Retinal pigment epithelial cell (primary cell): ENCODE data around the gene MTCL1.

Experiments
- DNase-seq: peaks from one replicate; pipeline ENCODE4 v3.0.0-alpha.2; 2010; ENCODE audit warnings: low read depth
- H3K4me3 ChIP-seq: 2 replicates; pipeline ENCODE4 v1.5.1; 2011; ENCODE audit warnings: mild to moderate bottlenecking, low read length, control low read depth, moderate library complexity
- CTCF ChIP-seq: conservative IDR thresholded peaks from 2 replicates; pipeline ENCODE4 v1.5.1; 2011; ENCODE audit warnings: low read depth, low read length, control low read depth, inconsistent platforms

MTCL1 gene

DNA sequence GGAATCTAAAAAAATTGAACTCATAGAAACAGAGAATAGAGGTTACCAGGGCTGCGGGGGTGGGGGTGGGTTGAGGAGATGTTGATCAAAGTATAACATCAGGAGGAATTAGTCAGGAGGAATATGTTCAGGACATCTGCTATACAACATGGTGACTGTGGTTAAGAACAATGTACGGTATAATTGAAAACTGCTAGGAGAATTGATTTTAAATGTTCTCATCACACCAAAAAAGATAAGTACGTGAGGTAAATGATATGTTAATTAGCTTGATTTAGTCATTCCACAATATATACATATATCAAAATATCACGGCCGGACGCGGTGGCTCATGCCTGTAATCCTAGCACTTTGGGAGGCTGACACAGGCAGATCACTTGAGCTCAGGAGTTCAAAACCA lies 140.2 kb downstream of the MTCL1 start:
- TF ChIP-seq CTCF, result no peak
- no peak overlapping the region for H3K4me3 ChIP-seq
- DNase-seq, result no peak

GRCh38 chr18:8847066-8847755 lies 141.9 kb downstream of the MTCL1 start:
- H3K4me3 ChIP-seq, result no peak overlapping the region
- no peak for DNase-seq
- TF ChIP-seq CTCF, result no peak

DNA sequence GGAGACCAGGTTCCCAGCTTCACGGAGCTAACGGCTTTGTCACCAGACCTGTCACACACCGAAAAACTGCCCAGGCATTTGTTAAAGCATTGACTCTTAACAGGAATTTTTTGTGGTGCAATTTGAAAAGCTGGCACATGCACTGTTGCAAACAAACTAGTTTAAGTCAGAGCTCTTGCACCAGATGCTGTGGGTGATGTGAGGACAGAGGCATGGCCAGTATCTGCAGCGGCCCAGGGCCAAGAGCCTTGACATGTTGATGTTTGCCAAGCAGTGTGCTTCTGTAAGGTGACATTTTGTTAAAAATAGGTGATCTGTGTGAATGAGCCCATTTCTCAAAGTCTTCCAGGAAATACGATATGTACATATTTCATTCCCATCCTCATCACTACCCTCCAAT lies 142.5 kb downstream of the MTCL1 start:
- DNase-seq, result no peak
- H3K4me3 ChIP-seq, result no peak overlapping the region
- TF ChIP-seq CTCF, result no peak

DNA sequence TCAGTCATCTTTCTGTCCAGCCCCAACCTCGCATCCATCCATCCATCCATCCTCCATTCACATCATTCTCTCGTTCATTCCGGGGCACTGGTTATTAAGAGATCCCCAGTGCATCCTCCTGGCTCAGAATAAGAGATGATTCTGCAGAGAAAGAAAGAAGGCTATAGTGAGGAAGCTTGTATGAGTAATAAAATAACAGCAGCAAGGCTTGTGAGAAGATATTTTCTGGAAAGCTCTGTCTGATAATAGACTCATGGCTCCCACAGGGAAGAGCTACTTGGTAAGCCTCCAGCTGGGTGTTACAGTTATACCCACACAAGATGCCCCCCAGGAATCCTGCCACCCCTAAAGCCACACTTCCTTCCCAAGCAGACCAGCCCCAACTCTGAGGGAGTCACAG lies 143.2 kb downstream of the MTCL1 start:
- no peak for DNase-seq
- no peak overlapping the region for H3K4me3 ChIP-seq
- no peak for TF ChIP-seq CTCF

DNA sequence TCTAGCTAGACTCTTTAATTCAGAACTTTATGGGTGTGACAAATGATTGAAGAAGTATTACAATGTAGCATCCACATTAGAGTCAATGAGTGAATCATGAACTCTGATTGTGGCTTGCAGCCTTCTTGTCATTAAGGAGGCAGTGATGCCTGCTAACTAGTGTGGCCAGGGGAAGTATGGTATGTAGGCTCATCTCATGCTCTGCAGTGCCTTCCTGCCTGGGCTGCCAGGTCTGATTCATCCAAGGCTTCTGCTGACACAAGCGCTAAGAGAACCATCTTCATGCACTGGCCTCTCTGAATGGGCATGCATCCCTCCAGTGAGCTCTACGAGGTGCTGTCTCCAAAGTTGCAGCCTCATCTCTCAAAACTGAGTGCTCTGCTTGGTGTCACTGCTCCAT lies 144.3 kb downstream of the MTCL1 start:
- no peak for DNase-seq
- no peak for TF ChIP-seq CTCF
- H3K4me3 ChIP-seq, result no peak overlapping the region

DNA sequence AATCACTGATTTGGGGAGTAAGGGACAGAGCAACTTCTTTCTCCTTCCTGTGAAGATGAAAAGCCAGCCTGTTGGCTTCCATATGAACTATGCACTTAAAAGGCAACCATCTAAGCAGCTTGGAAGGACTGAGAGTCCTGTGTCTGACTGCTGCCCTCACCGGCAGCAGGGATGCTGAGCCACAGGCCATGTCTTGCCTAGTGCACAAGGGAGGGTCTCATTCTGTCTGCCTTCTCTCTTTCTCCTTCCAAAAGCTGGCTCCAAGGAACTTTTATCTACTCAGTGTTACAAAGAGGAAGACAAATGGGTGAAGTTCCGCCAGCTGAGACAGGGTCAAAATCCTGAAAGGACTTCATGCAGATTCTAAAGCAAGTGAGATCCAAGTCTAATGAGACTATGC lies 146.3 kb downstream of the MTCL1 start:
- TF ChIP-seq CTCF, result no peak
- H3K4me3 ChIP-seq, result no peak overlapping the region
- no peak for DNase-seq

DNA sequence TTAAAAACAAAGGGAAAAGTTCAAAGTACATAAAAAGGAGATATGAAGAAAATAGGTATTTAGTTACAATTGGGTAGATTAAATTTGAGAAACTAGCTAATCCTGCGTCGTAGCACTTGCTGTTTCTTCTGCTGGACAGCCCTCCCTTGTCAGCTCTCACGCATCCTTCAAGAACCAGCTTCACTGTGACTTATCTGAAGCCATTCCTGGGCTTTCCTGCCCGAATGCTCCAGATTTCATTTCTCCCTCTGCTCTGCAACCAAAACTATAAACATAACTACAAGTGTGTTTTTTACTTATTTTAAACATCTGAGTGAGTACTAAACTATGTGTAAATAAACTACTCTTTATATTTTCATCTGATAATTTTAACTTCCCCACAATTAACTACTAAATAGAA lies 149.2 kb downstream of the MTCL1 start:
- TF ChIP-seq CTCF, result no peak
- no peak overlapping the region for H3K4me3 ChIP-seq
- DNase-seq, result no peak
